Ishikawa (cell line): Measurements from ENCODE around the gene CCDC149.

ENCODE experiments used
- FOXM1 ChIP-seq: IDR thresholded peaks from 2 replicates; pipeline ENCODE4 v1.6.1; 2012; ENCODE audit warnings: low read depth, borderline replicate concordance
- MAX ChIP-seq: IDR thresholded peaks from 2 replicates; pipeline ENCODE4 v1.6.1; 2012
- NFIC ChIP-seq: IDR thresholded peaks from 2 replicates; pipeline ENCODE4 v1.6.1; 2012
- TCF12 ChIP-seq: IDR thresholded peaks from 2 replicates; pipeline ENCODE4 v1.6.1; 2012; ENCODE audit warnings: low read depth
- YY1 ChIP-seq: IDR thresholded peaks from 2 replicates; pipeline ENCODE4 v1.6.1; 2012; ENCODE audit warnings: low read depth

GRCh38 chr4:24930151-24930550 is 17.3 kb upstream of the CCDC149 start:
- no peak for TF ChIP-seq MAX
- TF ChIP-seq YY1, result no peak
- TF ChIP-seq TCF12, result no peak
- TF ChIP-seq NFIC, result no peak
- TF ChIP-seq FOXM1, result no peak
